H9 (cell line): ENCODE results near the gene RNGTT. TPM values are rescaled to one million over a fixed set of nuclear protein-coding genes. Genes with fewer than 3 reads are reported as not detected.

Experiments
- DNase-seq: peaks from one replicate; pipeline ENCODE4 v3.0.0-alpha.2; 2017
- H2AFZ ChIP-seq: one replicate; pipeline ENCODE4 v1.6.1; 2013; ENCODE audit warnings: mild to moderate bottlenecking, low read length, control low read depth, moderate library complexity
- H2AK5ac ChIP-seq: 2 replicates; pipeline ENCODE4 v1.6.1; 2013; ENCODE audit warnings: low read length, control low read depth, mixed read lengths; ENCODE audit not compliant: insufficient read length
- H2BK120ac ChIP-seq: one replicate; pipeline ENCODE4 v1.6.1; 2013; ENCODE audit warnings: low read depth, mild to moderate bottlenecking, low read length, control low read depth, inconsistent platforms; ENCODE audit not compliant: poor library complexity, severe bottlenecking
- H2BK12ac ChIP-seq: 2 replicates; pipeline ENCODE4 v1.6.1; 2013; ENCODE audit warnings: low read length, control low read depth, mixed read lengths, low read depth; ENCODE audit not compliant: insufficient read length
- H2BK15ac ChIP-seq: 2 replicates; pipeline ENCODE4 v1.6.1; 2013; ENCODE audit warnings: low read depth, low read length, control low read depth
- H2BK20ac ChIP-seq: one replicate; pipeline ENCODE4 v1.6.1; 2013; ENCODE audit warnings: low read depth, mild to moderate bottlenecking, low read length, control low read depth, inconsistent platforms; ENCODE audit not compliant: poor library complexity, severe bottlenecking
- H2BK5ac ChIP-seq: 2 replicates; pipeline ENCODE4 v1.6.1; 2013; ENCODE audit warnings: low read length, control low read depth, mixed read lengths; ENCODE audit not compliant: insufficient read length
- H3K14ac ChIP-seq: 2 replicates; pipeline ENCODE4 v1.6.1; 2013; ENCODE audit warnings: low read length, control low read depth; ENCODE audit not compliant: insufficient read depth
- H3K18ac ChIP-seq: 2 replicates; pipeline ENCODE4 v1.6.1; 2013; ENCODE audit warnings: low read depth, mild to moderate bottlenecking, mixed read lengths, low read length, control low read depth; ENCODE audit not compliant: insufficient read length
- H3K23ac ChIP-seq: 2 replicates; pipeline ENCODE4 v1.6.1; 2013; ENCODE audit warnings: low read length, control low read depth, mixed read lengths, low read depth; ENCODE audit not compliant: insufficient read length
- H3K23me2 ChIP-seq: 2 replicates; pipeline ENCODE4 v1.6.1; 2013; ENCODE audit warnings: low read depth, mild to moderate bottlenecking, mixed read lengths, low read length, control low read depth; ENCODE audit not compliant: insufficient read length, poor library complexity, severe bottlenecking
- H3K27ac ChIP-seq: 2 replicates; pipeline ENCODE4 v1.5.1; 2013; ENCODE audit warnings: low read length, control low read depth, mixed read lengths, low read depth; ENCODE audit not compliant: insufficient read length
- H3K27me3 ChIP-seq: 2 replicates; pipeline ENCODE4 v1.6.1; 2013; ENCODE audit warnings: low read length, control low read depth, inconsistent platforms; ENCODE audit not compliant: insufficient read depth
- H3K4ac ChIP-seq: 2 replicates; pipeline ENCODE4 v1.6.1; 2013; ENCODE audit warnings: low read depth, mild to moderate bottlenecking, control low read depth, inconsistent platforms, low read length, moderate library complexity
- H3K4me1 ChIP-seq: 2 replicates; pipeline ENCODE4 v1.6.1; 2013; ENCODE audit warnings: low read length, control low read depth, inconsistent platforms; ENCODE audit not compliant: insufficient read depth
- H3K4me2 ChIP-seq: 2 replicates; pipeline ENCODE4 v1.6.1; 2013; ENCODE audit warnings: low read length, control low read depth, mixed read lengths; ENCODE audit not compliant: insufficient read length, insufficient read depth
- H3K56ac ChIP-seq: 2 replicates; pipeline ENCODE4 v1.6.1; 2013; ENCODE audit warnings: low read depth, mild to moderate bottlenecking, mixed read lengths, low read length, control low read depth; ENCODE audit not compliant: insufficient read length
- H3K79me1 ChIP-seq: 2 replicates; pipeline ENCODE4 v1.6.1; 2013; ENCODE audit warnings: low read depth, mild to moderate bottlenecking, moderate library complexity, low read length, control low read depth, inconsistent platforms; ENCODE audit not compliant: insufficient read depth, poor library complexity, severe bottlenecking
- H3K79me2 ChIP-seq: 2 replicates; pipeline ENCODE4 v1.6.1; 2013; ENCODE audit warnings: low read length, control low read depth, inconsistent platforms; ENCODE audit not compliant: insufficient read depth
- H3K9ac ChIP-seq: 2 replicates; pipeline ENCODE4 v1.6.1; 2013; ENCODE audit warnings: low read length, control low read depth, mixed read lengths; ENCODE audit not compliant: insufficient read length; ENCODE audit errors: extremely low read depth
- H3K9me3 ChIP-seq: one replicate; pipeline ENCODE4 v1.6.1; 2013; ENCODE audit warnings: low read depth, low read length, inconsistent platforms; ENCODE audit not compliant: control insufficient read depth
- H3T11ph ChIP-seq: one replicate; pipeline ENCODE4 v1.6.1; 2013; ENCODE audit warnings: mild to moderate bottlenecking, low read length, control low read depth, inconsistent platforms
- H4K20me1 ChIP-seq: one replicate; pipeline ENCODE4 v1.6.1; 2013; ENCODE audit not compliant: control insufficient read depth, insufficient read length, insufficient read depth
- H4K5ac ChIP-seq: 2 replicates; pipeline ENCODE4 v1.6.1; 2013; ENCODE audit warnings: low read depth, mild to moderate bottlenecking, mixed read lengths, low read length, control low read depth; ENCODE audit not compliant: insufficient read length
- H4K8ac ChIP-seq: replicated peaks from 2 replicates; pipeline ENCODE4 v1.6.1; 2013; ENCODE audit warnings: low read length, control low read depth, mixed read lengths, low read depth; ENCODE audit not compliant: insufficient read length
- H4K91ac ChIP-seq: 2 replicates; pipeline ENCODE4 v1.6.1; 2013; ENCODE audit warnings: low read depth, mild to moderate bottlenecking, moderate library complexity, mixed read lengths, low read length, control low read depth; ENCODE audit not compliant: insufficient read length
- H3K27ac Mint-ChIP-seq, 3 experiments: 2 replicates in 2 of 3; 3 replicates in 1 of 3; pipeline ENCODE4 v1.8.0; 2020 to 2021; ENCODE audit warnings: mixed read lengths in 3 of 3, mild to moderate bottlenecking in 1 of 3, moderate library complexity in 1 of 3
- H3K27me3 Mint-ChIP-seq: 2 replicates; pipeline ENCODE4 v1.8.0; 2021; ENCODE audit warnings: low read depth, mild to moderate bottlenecking, moderate library complexity, mixed read lengths
- H3K36me3 Mint-ChIP-seq, 3 experiments: 2 replicates in 2 of 3; 3 replicates in 1 of 3; pipeline ENCODE4 v1.8.0; 2020 to 2021; ENCODE audit warnings: low read depth in 3 of 3, mixed read lengths in 3 of 3; ENCODE audit not compliant: insufficient read depth in 1 of 3
- H3K4me1 Mint-ChIP-seq, 2 experiments: 2 replicates each; pipeline ENCODE4 v1.8.0; 2020; ENCODE audit warnings: mixed read lengths in 2 of 2
- H3K4me3 Mint-ChIP-seq, 2 experiments: 2 replicates in 1 of 2; 3 replicates in 1 of 2; pipeline ENCODE4 v1.8.0; 2020 to 2021; ENCODE audit warnings: mild to moderate bottlenecking in 2 of 2, mixed read lengths in 2 of 2, moderate library complexity in 1 of 2
- H3K9me3 Mint-ChIP-seq, 2 experiments: 2 replicates in 1 of 2; 3 replicates in 1 of 2; pipeline ENCODE4 v1.8.0; 2020; ENCODE audit warnings: mild to moderate bottlenecking in 2 of 2, mixed read lengths in 2 of 2, moderate library complexity in 1 of 2
- WGBS: extraction: QIAGEN DNeasy Blood & Tissue Kit; methylation state at CpG from one replicate; pipeline ENCODE4 v1.1.7; 2013; ENCODE audit warnings: missing lambda C conversion rate, low lambda C conversion rate, mixed read lengths; ENCODE audit not compliant: insufficient read length; ENCODE audit errors: extremely low coverage; 5-methylcytosine and 5-hydroxymethylcytosine counted together
- total RNA-seq: library from RNA; stranded (reverse); gene quantifications from 2 replicates; pipeline ENCODE4 v1.2.1, GENCODE V29; 2021
- TF ChIP-seq, protein P1 (sequence below): fragments of 200-600 bp; sonication (generic); conservative IDR thresholded peaks from 3 replicates; pipeline ENCODE4 v1.8.0; 2021; ENCODE audit warnings: antibody characterized with exemption, mild to moderate bottlenecking

Gene RNGTT
- total RNA-seq, 1 experiment from 2014 or later = 20.5 TPM

DNA sequence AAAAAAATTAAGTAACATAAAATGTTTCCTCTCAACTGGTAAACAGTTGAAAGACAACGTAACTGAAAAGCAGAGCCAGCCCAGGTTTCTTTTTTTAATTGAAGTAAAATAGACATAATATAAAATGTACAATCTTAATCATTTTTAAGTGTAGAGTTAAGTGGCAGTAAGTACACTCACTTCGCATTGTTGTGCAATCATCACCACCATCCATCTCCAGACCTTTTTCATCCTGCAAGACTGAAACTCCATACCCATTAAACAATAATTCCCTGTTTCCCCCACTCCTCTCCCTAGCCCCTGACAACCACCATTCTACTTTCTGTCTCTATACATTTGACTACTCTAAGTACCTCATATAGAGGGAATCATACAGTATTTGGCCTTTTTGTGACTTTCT is 395.7 kb downstream of the RNGTT start:
- Histone ChIP-seq H3K9me3 (no peaks in the 10 kb centered on the region), H3K18ac (no peak overlapping the region), H3K79me2 (no peaks in the 10 kb centered on the region; the same call in 1 of the 2 replicates), H2BK20ac (no peak overlapping the region), H3K79me1 (no peaks in the 10 kb centered on the region), H3K56ac (no peak overlapping the region), H3K4me1 (peaks cover 8% of the 10 kb centered on the region; the same call in 1 of the 2 replicates), H4K91ac (no peak overlapping the region), H4K20me1 (no peaks in the 10 kb centered on the region), H2BK15ac (no peak overlapping the region), H2AFZ (no peak overlapping the region), H4K8ac (no peak overlapping the region), H4K5ac (no peak overlapping the region), H2BK5ac (no peak overlapping the region), H3K23ac (no peak overlapping the region), H3T11ph (no peak overlapping the region), H2AK5ac (no peak overlapping the region), H2BK120ac (no peak overlapping the region), H3K14ac (no peak overlapping the region), H3K27me3 (no peaks in the 10 kb centered on the region), H3K23me2 (no peaks in the 10 kb centered on the region), H3K4ac (no peak overlapping the region), H2BK12ac (no peak overlapping the region), H3K27ac (no peak overlapping the region), H3K4me2 (no peak overlapping the region), H3K9ac (no peak overlapping the region)
- WGBS = no CpG with 5 or more reads among the region's 2 CpGs
- Mint-ChIP-seq H3K4me1 (peaks cover 18 to 24% of the 10 kb centered on the region in 2 experiments), H3K9me3 (peaks cover 21 to 25% of the 10 kb centered on the region in 2 experiments), H3K4me3 (no peak overlapping the region), H3K27me3 (peaks cover 17% of the 10 kb centered on the region), H3K27ac (no peak overlapping the region; a peak in 1 of 7 replicates), H3K36me3 (peaks cover 9 to 24% (median 13%) of the 10 kb centered on the region in 3 experiments; a peak in 6 of 7 replicates)
- no peak for DNase-seq
- TF ChIP-seq, protein P1, sequence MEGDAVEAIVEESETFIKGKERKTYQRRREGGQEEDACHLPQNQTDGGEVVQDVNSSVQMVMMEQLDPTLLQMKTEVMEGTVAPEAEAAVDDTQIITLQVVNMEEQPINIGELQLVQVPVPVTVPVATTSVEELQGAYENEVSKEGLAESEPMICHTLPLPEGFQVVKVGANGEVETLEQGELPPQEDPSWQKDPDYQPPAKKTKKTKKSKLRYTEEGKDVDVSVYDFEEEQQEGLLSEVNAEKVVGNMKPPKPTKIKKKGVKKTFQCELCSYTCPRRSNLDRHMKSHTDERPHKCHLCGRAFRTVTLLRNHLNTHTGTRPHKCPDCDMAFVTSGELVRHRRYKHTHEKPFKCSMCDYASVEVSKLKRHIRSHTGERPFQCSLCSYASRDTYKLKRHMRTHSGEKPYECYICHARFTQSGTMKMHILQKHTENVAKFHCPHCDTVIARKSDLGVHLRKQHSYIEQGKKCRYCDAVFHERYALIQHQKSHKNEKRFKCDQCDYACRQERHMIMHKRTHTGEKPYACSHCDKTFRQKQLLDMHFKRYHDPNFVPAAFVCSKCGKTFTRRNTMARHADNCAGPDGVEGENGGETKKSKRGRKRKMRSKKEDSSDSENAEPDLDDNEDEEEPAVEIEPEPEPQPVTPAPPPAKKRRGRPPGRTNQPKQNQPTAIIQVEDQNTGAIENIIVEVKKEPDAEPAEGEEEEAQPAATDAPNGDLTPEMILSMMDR = no peak
